Measurements from ENCODE around the gene KRTAP1-4.

GRCh38 chr17:41065829-41066624, 36.0 kb upstream of the KRTAP1-4 start, which contains the start of gene KRTAP2-4:
- TF ChIP-seq CTCF (tag by site-specific recombination; IDR thresholded peaks at IDR 0.05) (no peak), ZNF350 (tag by site-specific recombination; IDR thresholded peaks at IDR 0.05) (no peak), REST (tag by site-specific recombination; IDR thresholded peaks at IDR 0.05) (no peak), ZNF530 (tag by site-specific recombination; IDR thresholded peaks at IDR 0.05; ENCODE audit: low read depth) (no peak), ZNF155 (tag by site-specific recombination; IDR thresholded peaks at IDR 0.05) (no peak), PRDM10 (tag by site-specific recombination; IDR thresholded peaks at IDR 0.05) (no peak), SALL2 (tag by site-specific recombination; IDR thresholded peaks at IDR 0.05; ENCODE audit: borderline replicate concordance) (no peak), YY1 (tag by site-specific recombination; IDR thresholded peaks at IDR 0.05) (no peak), KLF7 (tag by site-specific recombination; IDR thresholded peaks at IDR 0.05; ENCODE audit: borderline replicate concordance) (no peak), ATF2 (tag by site-specific recombination; IDR thresholded peaks at IDR 0.05; ENCODE audit: low read depth) (no peak)

Measured in HEK293 (cell line).